CD4-positive, alpha-beta memory T cell (primary cell): ENCODE measurements around the gene TMEM178A. TPM values are rescaled to one million over a fixed set of nuclear protein-coding genes. Genes with fewer than 3 reads are reported as not detected.

Experiments
- CTCF ChIA-PET: fragments of 350-600 bp; sonication (Branson Sonifier 250); formaldehyde crosslinking; loops from one replicate; lab custom pipeline; 2021; ENCODE audit warnings: inconsistent platforms; ENCODE audit not compliant: partially characterized antibody; lab: Charles Lee
- POLR2A ChIA-PET: fragments of 350-600 bp; sonication (Branson Sonifier 250); formaldehyde crosslinking; loops from one replicate; lab custom pipeline; 2021; ENCODE audit not compliant: partially characterized antibody; lab: Charles Lee
- DNase-seq, 5 donors: peaks; one replicate each; pipeline versions ENCODE4 v3.0.0 to v3.0.0-alpha.2; 2020 to 2022; ENCODE audit warnings: mixed read lengths in 1 of 5
- H3K27ac ChIP-seq: one replicate; pipeline ENCODE4 v1.7.0; 2013; ENCODE audit warnings: low read depth, low read length
- H3K27me3 ChIP-seq: 2 replicates; pipeline ENCODE4 v1.7.0; 2013; ENCODE audit warnings: mild to moderate bottlenecking, low read length, moderate library complexity; ENCODE audit not compliant: insufficient read depth
- H3K36me3 ChIP-seq: 2 replicates; pipeline ENCODE4 v1.7.0; 2013; ENCODE audit warnings: mild to moderate bottlenecking, low read length, moderate library complexity; ENCODE audit not compliant: insufficient read depth
- H3K4me1 ChIP-seq: 2 replicates; pipeline ENCODE4 v1.7.0; 2013; ENCODE audit warnings: mild to moderate bottlenecking, low read length, moderate library complexity; ENCODE audit not compliant: insufficient read depth
- H3K4me3 ChIP-seq, 2 donors: one replicate each; pipeline ENCODE4 v1.7.0; 2013; ENCODE audit warnings: low read length in 2 of 2, mild to moderate bottlenecking in 1 of 2
- H3K9me3 ChIP-seq, 2 donors: one replicate each; pipeline ENCODE4 v1.7.0; 2013; ENCODE audit warnings: low read length in 2 of 2, control low read depth in 1 of 2; ENCODE audit not compliant: control insufficient read depth in 1 of 2
- H3K27ac Mint-ChIP-seq, 7 donors: one replicate each; pipeline ENCODE4 v1.8.0; 2020 to 2021; ENCODE audit warnings: mixed read lengths in 7 of 7, mild to moderate bottlenecking in 6 of 7, inconsistent platforms in 3 of 7, moderate library complexity in 3 of 7
- H3K27me3 Mint-ChIP-seq, 2 donors: one replicate each; pipeline ENCODE4 v1.8.0; 2020 to 2021; ENCODE audit warnings: mixed read lengths in 2 of 2
- H3K36me3 Mint-ChIP-seq, 2 donors: one replicate each; pipeline ENCODE4 v1.8.0; 2020 to 2021; ENCODE audit warnings: mixed read lengths in 2 of 2, inconsistent platforms in 1 of 2, mild to moderate bottlenecking in 1 of 2
- H3K4me1 Mint-ChIP-seq, 4 donors: one replicate each; pipeline ENCODE4 v1.8.0; 2020 to 2021; ENCODE audit warnings: mixed read lengths in 4 of 4, mild to moderate bottlenecking in 1 of 4
- H3K4me3 Mint-ChIP-seq, 8 donors: one replicate each; pipeline ENCODE4 v1.8.0; 2020 to 2021; ENCODE audit warnings: mixed read lengths in 8 of 8, mild to moderate bottlenecking in 7 of 8, moderate library complexity in 6 of 8, inconsistent platforms in 3 of 8
- H3K9me3 Mint-ChIP-seq, 8 donors: one replicate each; pipeline ENCODE4 v1.8.0; 2020 to 2021; ENCODE audit warnings: mixed read lengths in 8 of 8, mild to moderate bottlenecking in 5 of 8, inconsistent platforms in 3 of 8, moderate library complexity in 1 of 8
- intact Hi-C: fragments of 100-400 bp; cut with micrococcal nuclease; formaldehyde crosslinking; loops from one replicate; pipeline ENCODE4 v1.15.1; 2023
- polyA plus RNA-seq, 2 donors: library from polyadenylated mRNA; unstranded; fragments of 300-500 nt; fragmentation: Illumina TruSeq; gene quantifications; one replicate each; pipeline ENCODE4 v1.2.3, GENCODE V29; 2021
- total RNA-seq, 2 experiments: library from RNA; stranded (reverse); gene quantifications; one replicate each; pipeline ENCODE4 v1.2.3, GENCODE V29; 2021

TMEM178A gene
- total and polyA plus RNA-seq, 4 experiments from 2014 or later: not detected

DNA sequence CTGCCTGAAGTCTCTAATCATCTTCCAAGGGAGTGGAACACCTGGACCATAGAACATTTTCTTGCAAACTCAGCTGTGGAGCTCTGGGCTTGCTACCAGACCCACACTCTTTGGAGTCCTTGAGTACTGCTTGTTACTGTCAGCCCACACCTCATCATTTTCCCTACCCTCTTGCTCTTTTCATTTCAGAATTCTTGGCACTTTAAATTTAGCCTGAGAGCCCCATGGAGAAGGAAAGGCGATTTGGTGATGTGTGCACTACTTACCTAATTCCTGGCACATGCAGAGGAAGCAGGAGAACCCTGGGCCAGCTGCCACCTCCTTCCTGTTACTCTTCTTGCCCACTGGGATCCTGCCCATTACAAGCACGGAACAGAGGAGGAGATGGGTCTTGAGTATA is 31.7 kb downstream of the TMEM178A start:
- no peak overlapping the region for H3K4me3 Mint-ChIP-seq
- Histone ChIP-seq H3K27me3 (no peaks in the 10 kb centered on the region), H3K36me3 (no peaks in the 10 kb centered on the region), H3K9me3 (peaks cover 0 to 9% of the 10 kb centered on the region in 2 donors), H3K4me1 (no peaks in the 10 kb centered on the region), H3K4me3 (no peak overlapping the region), H3K27ac (no peak overlapping the region)
- intact Hi-C loops: no loop called here
- no peak for DNase-seq
- peaks cover 0 to 5% of the 10 kb centered on the region in 2 donors for H3K36me3 Mint-ChIP-seq
- CTCF ChIA-PET: interaction anchor here (1.6 kb wide), 1 partner anchor 17 kb away, joined by 4 read pairs; no protein-coding TSS in a partner anchor
- POLR2A ChIA-PET: no interaction called here
- peaks cover 5 to 26% (median 21%) of the 10 kb centered on the region in 8 donors for H3K9me3 Mint-ChIP-seq
- no peak overlapping the region for H3K27ac Mint-ChIP-seq
- no peaks in the 10 kb centered on the region for H3K4me1 Mint-ChIP-seq
- H3K27me3 Mint-ChIP-seq: peaks cover 4 to 16% of the 10 kb centered on the region in 2 donors

GRCh38 chr2:39701137-39701536 is 35.4 kb downstream of the TMEM178A start:
- Histone ChIP-seq H3K27me3 (no peaks in the 10 kb centered on the region), H3K36me3 (no peaks in the 10 kb centered on the region), H3K4me1 (no peaks in the 10 kb centered on the region), H3K9me3 (peaks cover 0 to 9% of the 10 kb centered on the region in 2 donors), H3K27ac (no peak overlapping the region), H3K4me3 (no peak overlapping the region)
- ChIA-PET POLR2A (no interaction called here), CTCF (no interaction called here)
- peaks cover 5 to 33% (median 21%) of the 10 kb centered on the region in 8 donors for H3K9me3 Mint-ChIP-seq
- H3K27me3 Mint-ChIP-seq: peaks cover 3 to 12% of the 10 kb centered on the region in 2 donors
- H3K4me1 Mint-ChIP-seq: no peaks in the 10 kb centered on the region
- peaks cover 0 to 5% of the 10 kb centered on the region in 2 donors for H3K36me3 Mint-ChIP-seq
- H3K4me3 Mint-ChIP-seq: no peak overlapping the region
- intact Hi-C loops: no loop called here
- no peak for DNase-seq
- no peak overlapping the region for H3K27ac Mint-ChIP-seq

DNA sequence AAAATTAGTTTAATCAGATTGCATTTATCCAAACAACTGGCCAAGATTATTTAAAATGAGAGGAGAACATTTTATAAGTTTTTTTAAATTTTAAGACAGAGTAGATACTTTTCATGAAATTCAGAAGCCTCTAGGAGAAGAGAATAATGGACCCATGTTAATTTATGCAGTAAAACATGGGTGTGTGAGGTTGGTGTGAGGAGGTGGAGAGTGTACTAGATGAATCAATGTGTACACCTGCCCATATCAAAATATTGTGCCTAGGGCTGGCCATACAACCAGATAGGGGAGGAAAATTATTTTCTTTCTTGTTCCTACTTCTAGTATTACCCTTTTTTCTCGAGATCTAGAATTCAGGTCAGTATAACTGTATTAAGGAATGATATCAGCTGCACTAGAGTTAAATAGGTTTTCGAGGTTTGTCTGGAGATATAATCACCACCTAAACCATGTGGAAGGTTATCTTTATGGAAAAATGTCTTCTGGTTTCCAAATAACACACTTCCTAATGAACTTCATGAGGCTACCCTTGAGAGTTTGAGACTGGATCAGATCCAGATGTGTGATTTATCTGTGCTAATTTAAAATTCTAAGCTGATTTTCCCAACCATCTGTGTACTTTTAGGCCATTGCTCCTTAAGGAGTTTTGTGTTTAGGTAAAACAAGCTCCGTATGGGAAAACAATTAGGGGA is 37.6 kb downstream of the TMEM178A start:
- Histone ChIP-seq H3K9me3 (peaks cover 0 to 9% of the 10 kb centered on the region in 2 donors), H3K27ac (no peak overlapping the region), H3K4me3 (no peak overlapping the region), H3K27me3 (no peaks in the 10 kb centered on the region), H3K4me1 (no peaks in the 10 kb centered on the region), H3K36me3 (no peaks in the 10 kb centered on the region)
- H3K27ac Mint-ChIP-seq: no peak overlapping the region
- ChIA-PET CTCF (no interaction called here), POLR2A (no interaction called here)
- peaks cover 5 to 35% (median 23%) of the 10 kb centered on the region in 8 donors for H3K9me3 Mint-ChIP-seq
- H3K27me3 Mint-ChIP-seq: peaks cover 5 to 19% of the 10 kb centered on the region in 2 donors
- no peak for DNase-seq
- intact Hi-C loops: no loop called here
- H3K4me3 Mint-ChIP-seq: no peak overlapping the region
- H3K4me1 Mint-ChIP-seq: no peaks in the 10 kb centered on the region
- peaks cover 0 to 5% of the 10 kb centered on the region in 2 donors for H3K36me3 Mint-ChIP-seq

DNA sequence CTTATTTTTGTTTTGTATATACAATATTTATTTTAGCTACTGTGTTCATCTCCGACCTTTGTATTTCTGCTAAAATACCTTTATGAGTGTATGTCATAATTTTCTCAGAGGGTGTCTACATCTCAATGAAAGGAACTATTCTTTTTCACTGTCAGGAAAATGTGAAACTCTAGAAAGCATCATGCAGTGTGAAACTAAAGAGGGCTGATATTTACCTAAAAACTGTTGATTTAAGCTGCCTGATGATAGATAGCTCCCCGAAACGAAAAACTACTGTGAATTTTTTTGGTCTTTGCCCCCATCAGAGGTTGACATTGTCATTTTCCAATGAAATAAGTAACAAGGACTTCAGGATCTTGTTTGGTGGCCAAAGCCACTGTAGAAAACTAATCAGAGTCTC is 38.8 kb downstream of the TMEM178A start:
- Mint-ChIP-seq H3K36me3 (peaks cover 0 to 5% of the 10 kb centered on the region in 2 donors), H3K4me1 (no peaks in the 10 kb centered on the region), H3K27ac (no peak overlapping the region), H3K27me3 (peaks cover 5 to 15% of the 10 kb centered on the region in 2 donors), H3K9me3 (peaks cover 5 to 35% (median 23%) of the 10 kb centered on the region in 8 donors), H3K4me3 (no peak overlapping the region)
- ChIA-PET POLR2A (no interaction called here), CTCF (no interaction called here)
- intact Hi-C loops: no loop called here
- Histone ChIP-seq H3K9me3 (peaks cover 0 to 9% of the 10 kb centered on the region in 2 donors), H3K4me1 (no peaks in the 10 kb centered on the region), H3K4me3 (no peak overlapping the region), H3K36me3 (no peaks in the 10 kb centered on the region), H3K27ac (no peak overlapping the region), H3K27me3 (no peaks in the 10 kb centered on the region)
- DNase-seq: no peak

GRCh38 chr2:39705638-39706037 is 39.9 kb downstream of the TMEM178A start:
- DNase-seq: no peak
- ChIA-PET POLR2A (no interaction called here), CTCF (interaction anchor here (0.9 kb wide), 1 partner anchor 23 kb away, joined by 3 read pairs; no protein-coding TSS in a partner anchor)
- Mint-ChIP-seq H3K4me3 (no peak overlapping the region), H3K4me1 (no peaks in the 10 kb centered on the region), H3K27me3 (peaks cover 9 to 17% of the 10 kb centered on the region in 2 donors), H3K36me3 (peaks cover 0 to 5% of the 10 kb centered on the region in 2 donors), H3K27ac (no peak overlapping the region), H3K9me3 (peaks cover 5 to 27% (median 19%) of the 10 kb centered on the region in 8 donors)
- no peaks in the 10 kb centered on the region for H3K27me3 ChIP-seq
- H3K4me3 ChIP-seq: no peak overlapping the region
- H3K9me3 ChIP-seq: peaks cover 0 to 9% of the 10 kb centered on the region in 2 donors
- no peaks in the 10 kb centered on the region for H3K36me3 ChIP-seq
- intact Hi-C loops: no loop called here
- no peaks in the 10 kb centered on the region for H3K4me1 ChIP-seq
- H3K27ac ChIP-seq: no peak overlapping the region

DNA sequence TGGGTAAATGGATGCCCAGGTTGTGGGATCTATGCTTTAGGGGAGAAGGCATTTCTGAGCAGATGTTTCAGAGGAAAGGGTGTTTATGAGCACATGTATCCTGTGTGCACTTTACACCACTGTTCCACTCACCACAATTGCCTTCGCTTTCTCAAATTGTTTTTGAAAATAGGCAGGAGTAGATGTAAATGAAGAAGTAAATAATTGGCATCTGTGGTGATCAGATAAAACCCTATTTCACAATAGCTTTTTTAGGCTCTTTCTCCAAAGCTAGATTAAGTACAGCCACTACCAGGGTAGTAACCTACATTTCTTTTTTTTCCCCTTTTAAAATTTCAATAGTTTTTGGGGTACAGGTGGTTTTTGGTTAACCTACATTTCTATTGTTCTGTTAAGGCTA is 40.6 kb downstream of the TMEM178A start:
- H3K4me1 Mint-ChIP-seq: no peaks in the 10 kb centered on the region
- ChIA-PET CTCF (interaction anchor here (0.9 kb wide), 1 partner anchor 23 kb away, joined by 3 read pairs; no protein-coding TSS in a partner anchor), POLR2A (no interaction called here)
- DNase-seq: no peak
- H3K4me1 ChIP-seq: no peaks in the 10 kb centered on the region
- peaks cover 0 to 4% of the 10 kb centered on the region in 2 donors for H3K9me3 ChIP-seq
- H3K27me3 Mint-ChIP-seq: peaks cover 9 to 19% of the 10 kb centered on the region in 2 donors
- H3K36me3 ChIP-seq: no peaks in the 10 kb centered on the region
- H3K4me3 Mint-ChIP-seq: no peak overlapping the region
- H3K9me3 Mint-ChIP-seq: peaks cover 4 to 20% (median 12%) of the 10 kb centered on the region in 8 donors
- H3K27me3 ChIP-seq: no peaks in the 10 kb centered on the region
- H3K27ac ChIP-seq: no peak overlapping the region
- no peak overlapping the region for H3K27ac Mint-ChIP-seq
- H3K36me3 Mint-ChIP-seq: peaks cover 0 to 3% of the 10 kb centered on the region in 2 donors
- no peak overlapping the region for H3K4me3 ChIP-seq
- intact Hi-C loops: no loop called here

DNA sequence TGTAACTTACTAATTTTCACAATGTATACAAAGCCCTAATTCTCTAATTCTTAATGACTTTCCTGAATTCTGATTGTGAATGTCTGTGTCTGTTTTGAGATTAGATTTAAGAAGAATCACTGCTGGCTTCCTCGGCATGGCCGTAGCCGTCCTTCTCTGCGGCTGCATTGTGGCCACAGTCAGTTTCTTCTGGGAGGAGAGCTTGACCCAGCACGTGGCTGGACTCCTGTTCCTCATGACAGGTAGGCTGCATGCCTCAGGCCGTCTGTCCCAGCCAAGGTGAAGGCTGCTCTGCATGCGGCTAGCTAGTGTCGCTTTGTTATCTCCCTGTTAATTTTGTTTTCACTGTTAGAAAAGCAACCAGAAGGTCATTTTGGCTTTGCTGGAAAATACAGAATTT is 41.2 kb downstream of the TMEM178A start:
- H3K4me3 Mint-ChIP-seq: no peak overlapping the region
- DNase-seq: no peak
- H3K27ac ChIP-seq: no peak overlapping the region
- no peak overlapping the region for H3K4me3 ChIP-seq
- CTCF ChIA-PET: no interaction called here
- no peak overlapping the region for H3K27ac Mint-ChIP-seq
- H3K4me1 ChIP-seq: no peaks in the 10 kb centered on the region
- no peaks in the 10 kb centered on the region for H3K27me3 ChIP-seq
- intact Hi-C loops: no loop called here
- H3K4me1 Mint-ChIP-seq: no peaks in the 10 kb centered on the region
- peaks cover under 1 to 14% (median 6%) of the 10 kb centered on the region in 8 donors for H3K9me3 Mint-ChIP-seq
- peaks cover 0 to 4% of the 10 kb centered on the region in 2 donors for H3K9me3 ChIP-seq
- no peaks in the 10 kb centered on the region for H3K36me3 Mint-ChIP-seq
- POLR2A ChIA-PET: no interaction called here
- peaks cover 9 to 18% of the 10 kb centered on the region in 2 donors for H3K27me3 Mint-ChIP-seq
- no peaks in the 10 kb centered on the region for H3K36me3 ChIP-seq
